NCI-H128 (cell line): Measurements from ENCODE around the gene MARK1.

Source experiments
- DNase-seq: peaks from one replicate; lab custom pipeline; 2025; ENCODE audit not compliant: unreplicated experiment; lab: John Stamatoyannopoulos, UW

Gene MARK1

GRCh38 chr1:220527908-220528678 is at the start of gene MARK1:
Gene MARK1, plus strand, starts transcription at chr1:220528136. Its CDS starts 687 bp downstream, at chr1:220528823.
- DNase-seq, result peak; percentile 59

DNA sequence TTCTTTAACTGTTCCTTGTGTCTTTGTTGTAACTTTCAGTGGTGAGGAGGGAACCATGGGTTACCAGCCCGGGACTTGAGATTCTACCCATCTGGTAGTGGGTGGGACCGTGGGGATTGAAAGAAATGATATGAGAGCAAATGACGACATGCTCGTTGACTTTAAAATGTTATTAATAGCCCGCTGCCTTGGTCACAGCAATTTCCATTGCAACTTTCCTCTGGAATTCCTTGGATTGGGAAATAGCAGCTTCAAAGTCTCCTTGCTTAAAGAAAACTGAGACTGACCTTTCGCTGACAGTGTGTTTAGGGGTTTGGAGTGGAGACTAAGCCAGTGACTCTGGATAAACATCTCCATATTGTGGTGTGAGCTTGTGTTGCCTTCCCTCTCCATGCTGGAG is 44.2 kb upstream of the MARK1 start:
- DNase-seq, result no peak

GRCh38 chr1:220484135-220484534 is 43.8 kb upstream of the MARK1 start:
- no peak for DNase-seq

- DNase-seq, result no peak
Observed at GRCh38 chr1:220485131-220485530, 42.8 kb upstream of the MARK1 start.

GRCh38 chr1:220485791-220486190 is 42.1 kb upstream of the MARK1 start:
- DNase-seq, result no peak

- DNase-seq, result no peak
Observed at GRCh38 chr1:220487297-220487820, 40.6 kb upstream of the MARK1 start.

- no peak for DNase-seq
Observed at GRCh38 chr1:220491891-220492290, 36.0 kb upstream of the MARK1 start.

- DNase-seq, result no peak
Observed at GRCh38 chr1:220497220-220497947, 30.6 kb upstream of the MARK1 start.

DNA sequence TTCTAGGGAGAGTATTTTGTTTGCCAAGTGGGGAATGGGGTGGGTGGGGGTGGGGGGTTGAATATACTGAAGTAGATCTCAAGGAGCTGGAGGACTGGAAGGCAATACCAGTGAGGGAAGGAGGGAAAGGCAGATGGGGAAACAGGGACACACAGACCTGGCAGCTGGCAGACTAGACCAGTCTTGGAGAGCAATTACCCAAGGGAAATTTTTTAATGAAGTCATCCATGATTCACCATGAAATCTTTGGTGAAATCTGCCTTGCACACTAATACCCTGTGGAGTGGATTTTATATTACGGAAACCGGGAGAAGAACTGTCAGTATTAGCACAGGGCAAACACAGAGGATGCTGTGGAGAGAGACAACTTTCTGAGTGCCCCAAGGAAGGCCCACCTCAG is 29.7 kb upstream of the MARK1 start:
- no peak for DNase-seq

GRCh38 chr1:220500372-220500771 is 27.6 kb upstream of the MARK1 start:
- no peak for DNase-seq

DNA sequence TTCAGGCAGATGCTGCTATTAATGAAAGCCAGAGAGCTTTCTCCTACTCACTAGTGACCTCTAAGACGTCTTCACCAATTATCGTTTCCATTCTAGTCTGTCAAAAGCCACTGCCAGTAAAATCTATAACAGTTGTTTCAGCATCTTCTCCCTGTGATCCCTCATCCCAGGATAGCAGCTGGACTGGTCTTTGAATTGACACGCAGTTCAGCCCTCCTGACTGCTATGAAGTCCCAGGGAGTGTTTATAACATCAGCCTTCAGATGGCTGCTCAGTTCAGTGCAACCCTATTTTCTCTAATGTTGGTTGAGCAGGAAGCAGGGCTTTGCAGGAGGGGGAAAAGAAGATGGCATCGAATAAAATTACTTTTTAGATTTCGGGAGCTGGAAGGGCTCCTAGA is 23.6 kb upstream of the MARK1 start:
- no peak for DNase-seq

DNA sequence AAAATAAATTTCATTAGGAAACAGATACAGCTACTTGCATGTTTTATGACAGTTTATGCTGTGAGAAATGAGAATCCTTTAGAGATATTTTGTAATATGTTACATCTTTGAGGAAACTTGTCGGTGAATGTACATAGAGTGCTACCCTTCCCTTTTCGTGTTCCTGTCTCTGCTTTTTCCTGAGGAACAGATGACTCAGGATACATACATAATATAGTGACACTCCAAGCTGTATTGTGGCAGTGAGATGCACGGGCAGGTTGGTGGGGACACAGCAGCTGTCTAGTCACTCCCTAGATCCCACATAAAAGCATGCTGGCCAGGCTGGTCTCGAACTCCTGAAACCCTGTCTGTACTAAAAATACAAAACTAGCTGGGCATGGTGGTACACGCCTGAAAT is 20.9 kb upstream of the MARK1 start:
- no peak for DNase-seq

GRCh38 chr1:220511179-220511578 is 16.8 kb upstream of the MARK1 start:
- DNase-seq, result no peak

DNA sequence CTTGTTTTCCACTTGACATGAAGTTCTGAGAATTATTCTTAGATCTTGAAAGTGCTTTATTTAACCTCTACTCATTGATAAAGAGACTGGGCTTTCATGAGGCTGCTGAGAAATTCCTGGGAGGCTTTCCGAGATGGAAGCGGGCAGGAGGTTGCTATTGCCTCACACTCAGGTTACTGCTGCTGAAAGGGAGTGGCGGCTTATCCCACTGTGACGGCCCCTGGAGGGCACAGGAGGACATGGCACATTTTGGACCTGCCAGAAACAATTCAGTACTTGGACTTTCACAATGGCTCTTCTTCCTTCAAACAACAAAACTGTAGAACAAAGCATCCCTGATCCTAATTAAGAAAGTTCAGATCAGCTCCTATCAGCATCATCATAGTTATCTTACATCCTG is 16.2 kb upstream of the MARK1 start:
- DNase-seq, result no peak

- no peak for DNase-seq
Observed at GRCh38 chr1:220513834-220514233, 14.1 kb upstream of the MARK1 start.

- DNase-seq, result no peak
Observed at GRCh38 chr1:220514256-220514655, 13.7 kb upstream of the MARK1 start.

- no peak for DNase-seq
Observed at GRCh38 chr1:220516014-220516721, 11.8 kb upstream of the MARK1 start.

DNA sequence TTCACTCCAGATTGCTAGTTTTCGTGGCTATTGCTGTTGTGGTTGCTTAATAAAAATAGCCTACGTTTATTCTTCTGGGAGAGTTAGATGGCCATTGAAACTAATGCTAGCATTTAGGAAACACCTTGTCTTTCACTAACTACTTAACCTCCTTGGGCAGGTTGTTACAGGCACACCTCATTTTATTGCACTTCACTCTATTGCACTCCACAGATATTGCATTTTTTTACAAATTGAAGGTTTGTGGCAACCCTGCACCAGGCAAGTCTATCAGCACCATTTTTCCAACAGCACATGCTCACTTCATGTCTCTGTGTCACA is 11.3 kb upstream of the MARK1 start:
- DNase-seq, result no peak

GRCh38 chr1:220521778-220522177 is 6.2 kb upstream of the MARK1 start:
- DNase-seq, result peak; percentile 32

GRCh38 chr1:220526294-220526693 is 1.6 kb upstream of the MARK1 start:
- no peak for DNase-seq

DNA sequence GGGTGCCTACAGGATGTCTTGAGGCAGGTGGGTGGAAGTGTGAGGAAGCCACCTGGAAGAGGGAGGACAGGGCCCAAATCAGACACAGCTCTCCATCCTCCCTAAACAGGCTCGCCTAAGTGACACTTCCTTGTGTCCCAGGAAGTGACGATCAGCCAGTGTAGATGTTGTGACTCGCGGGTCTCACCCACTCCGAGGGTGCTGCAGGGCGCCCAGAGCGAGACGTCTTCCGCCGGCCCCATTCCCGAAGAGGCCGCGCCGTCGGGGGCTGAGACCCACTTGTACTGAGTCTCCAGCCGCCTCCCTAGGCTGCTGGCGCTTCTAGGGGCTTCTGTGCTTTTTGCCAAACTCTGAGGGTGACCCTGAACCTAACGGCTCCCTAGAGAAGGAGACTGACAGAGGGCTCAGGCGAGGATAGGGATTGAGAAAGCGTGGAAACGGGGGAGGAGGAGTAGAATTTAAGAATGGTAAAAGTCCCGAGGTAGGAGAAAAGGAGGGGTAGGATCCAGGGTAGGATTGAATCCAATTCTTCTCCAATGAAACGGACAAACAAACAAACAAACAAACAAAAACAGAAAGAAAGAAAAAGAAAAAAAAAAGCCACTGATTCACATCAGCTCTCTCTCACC is 543 bp upstream of the MARK1 start:
- DNase-seq, result peak; percentile 32
